Osteoblast (primary cell): Measurements from ENCODE around the gene CYB5A. TPM values are rescaled to one million over a fixed set of nuclear protein-coding genes. Genes with fewer than 3 reads are reported as not detected.

ENCODE experiments used
- DNase-seq: peaks from one replicate; pipeline ENCODE4 v3.0.0; 2011; ENCODE audit warnings: low spot score, mixed read lengths; ENCODE audit not compliant: insufficient read length; ENCODE audit errors: missing footprints
- H2AFZ ChIP-seq: 2 replicates; pipeline ENCODE4 v1.6.0; 2011; ENCODE audit warnings: mild to moderate bottlenecking, low read length
- H3K27ac ChIP-seq: 2 replicates; pipeline ENCODE4 v1.5.1; 2011; ENCODE audit warnings: mild to moderate bottlenecking, low read depth, low read length, moderate library complexity
- H3K27me3 ChIP-seq: 2 replicates; pipeline ENCODE4 v1.6.0; 2012; ENCODE audit warnings: mild to moderate bottlenecking, control low read depth, inconsistent platforms, low read length, moderate library complexity; ENCODE audit not compliant: insufficient read depth
- H3K36me3 ChIP-seq: 2 replicates; pipeline ENCODE4 v1.5.1; 2011; ENCODE audit warnings: mild to moderate bottlenecking, low read length, control low read depth, moderate library complexity; ENCODE audit not compliant: insufficient read depth
- H3K4me1 ChIP-seq: 2 replicates; pipeline ENCODE4 v1.5.1; 2011; ENCODE audit warnings: mild to moderate bottlenecking, low read length, control low read depth, moderate library complexity; ENCODE audit not compliant: insufficient read depth
- H3K4me2 ChIP-seq: 2 replicates; pipeline ENCODE4 v1.6.0; 2011; ENCODE audit warnings: mild to moderate bottlenecking, low read length; ENCODE audit not compliant: insufficient read depth
- H3K4me3 ChIP-seq: fragments of 200-600 bp; sonication (generic); 3 replicates; pipeline ENCODE4 v1.5.1; 2012; ENCODE audit warnings: mild to moderate bottlenecking, low read length, inconsistent platforms; ENCODE audit not compliant: insufficient read depth
- H3K79me2 ChIP-seq: 2 replicates; pipeline ENCODE4 v1.6.0; 2012; ENCODE audit warnings: mild to moderate bottlenecking, low read length, control low read depth, inconsistent platforms; ENCODE audit not compliant: insufficient read depth
- H3K9me3 ChIP-seq: 2 replicates; pipeline ENCODE4 v1.5.1; 2011; ENCODE audit warnings: low read depth, low read length, control low read depth
- H4K20me1 ChIP-seq: 2 replicates; pipeline ENCODE4 v1.6.0; 2012; ENCODE audit warnings: mild to moderate bottlenecking, low read length, control low read depth; ENCODE audit not compliant: insufficient read depth
- total RNA-seq: library from RNA; depleted of rRNA; stranded (reverse); fragments of >200 nt; gene quantifications from 2 replicates; pipeline ENCODE4 v1.2.3, GENCODE V29; 2012
- TF ChIP-seq, protein P1 (sequence below): IDR thresholded peaks from 2 replicates; pipeline ENCODE4 v1.5.1; 2011; ENCODE audit warnings: mild to moderate bottlenecking, low read depth, low read length, moderate library complexity; ENCODE audit errors: extremely low read depth

CYB5A gene
- total RNA-seq, 1 donor: 55.4 TPM

GRCh38 chr18:74241426-74241825 is 50.3 kb downstream of the CYB5A start:
- H3K79me2 ChIP-seq: no peaks in the 10 kb centered on the region
- H3K4me1 ChIP-seq: no peaks in the 10 kb centered on the region
- no peak overlapping the region for H3K27ac ChIP-seq
- H4K20me1 ChIP-seq: no peaks in the 10 kb centered on the region
- no peak overlapping the region for H3K4me3 ChIP-seq
- H2AFZ ChIP-seq: no peak overlapping the region
- H3K36me3 ChIP-seq: no peaks in the 10 kb centered on the region
- peaks cover 14% of the 10 kb centered on the region for H3K27me3 ChIP-seq
- no peak overlapping the region for H3K4me2 ChIP-seq
- TF ChIP-seq, protein P1, sequence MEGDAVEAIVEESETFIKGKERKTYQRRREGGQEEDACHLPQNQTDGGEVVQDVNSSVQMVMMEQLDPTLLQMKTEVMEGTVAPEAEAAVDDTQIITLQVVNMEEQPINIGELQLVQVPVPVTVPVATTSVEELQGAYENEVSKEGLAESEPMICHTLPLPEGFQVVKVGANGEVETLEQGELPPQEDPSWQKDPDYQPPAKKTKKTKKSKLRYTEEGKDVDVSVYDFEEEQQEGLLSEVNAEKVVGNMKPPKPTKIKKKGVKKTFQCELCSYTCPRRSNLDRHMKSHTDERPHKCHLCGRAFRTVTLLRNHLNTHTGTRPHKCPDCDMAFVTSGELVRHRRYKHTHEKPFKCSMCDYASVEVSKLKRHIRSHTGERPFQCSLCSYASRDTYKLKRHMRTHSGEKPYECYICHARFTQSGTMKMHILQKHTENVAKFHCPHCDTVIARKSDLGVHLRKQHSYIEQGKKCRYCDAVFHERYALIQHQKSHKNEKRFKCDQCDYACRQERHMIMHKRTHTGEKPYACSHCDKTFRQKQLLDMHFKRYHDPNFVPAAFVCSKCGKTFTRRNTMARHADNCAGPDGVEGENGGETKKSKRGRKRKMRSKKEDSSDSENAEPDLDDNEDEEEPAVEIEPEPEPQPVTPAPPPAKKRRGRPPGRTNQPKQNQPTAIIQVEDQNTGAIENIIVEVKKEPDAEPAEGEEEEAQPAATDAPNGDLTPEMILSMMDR: no peak
- no peaks in the 10 kb centered on the region for H3K9me3 ChIP-seq
- no peak for DNase-seq

- DNase-seq: no peak
- Histone ChIP-seq H3K4me3 (no peak overlapping the region), H3K27me3 (peaks cover 14% of the 10 kb centered on the region), H3K4me2 (no peak overlapping the region), H3K9me3 (no peaks in the 10 kb centered on the region), H4K20me1 (no peaks in the 10 kb centered on the region), H3K4me1 (peaks cover 5% of the 10 kb centered on the region), H3K79me2 (no peaks in the 10 kb centered on the region), H3K36me3 (no peaks in the 10 kb centered on the region), H3K27ac (no peak overlapping the region), H2AFZ (no peak overlapping the region)
- TF ChIP-seq, protein P1: no peak
These were observed 52.2 kb downstream of the CYB5A start for GRCh38 chr18:74239567-74239966.

DNA sequence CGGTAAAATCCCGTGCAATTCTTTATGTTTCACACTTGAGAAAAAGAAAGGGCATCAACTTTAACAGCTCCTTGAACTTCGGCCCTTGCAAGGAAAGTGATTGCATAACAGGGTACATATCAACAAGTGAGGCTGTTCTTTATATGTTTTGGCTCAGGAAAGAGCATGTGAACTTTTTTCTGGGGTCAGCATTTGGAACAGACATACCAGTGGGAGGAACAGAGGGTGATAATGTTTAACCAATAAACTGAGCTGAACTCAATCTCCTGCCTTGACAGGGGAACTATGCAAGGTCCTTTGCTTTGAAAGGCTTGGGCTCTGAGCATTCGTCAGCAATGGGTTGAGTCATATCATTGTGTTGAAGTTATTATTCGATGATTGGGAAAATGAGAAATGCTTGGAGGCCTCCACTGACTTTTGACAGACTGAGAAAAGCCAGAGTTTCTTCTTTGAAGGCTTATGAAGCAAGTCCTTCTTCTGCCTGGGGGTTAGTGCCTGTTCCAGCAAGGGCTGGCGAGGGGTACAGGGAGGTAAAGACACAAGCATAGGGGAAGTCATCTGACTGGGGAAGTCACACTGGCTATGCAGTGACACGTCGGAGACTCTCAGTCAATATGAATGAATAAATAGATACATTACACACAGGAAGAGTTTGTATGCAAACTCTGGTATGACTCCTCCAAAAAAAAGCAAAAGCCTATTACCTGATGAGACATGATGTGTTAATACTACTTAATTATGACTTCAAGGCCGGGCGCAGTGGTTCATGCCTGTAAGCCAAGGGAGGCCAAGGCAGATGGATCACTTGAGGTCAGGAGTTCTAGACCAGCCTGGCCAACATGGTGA is 57.2 kb downstream of the CYB5A start:
- H3K4me1 ChIP-seq: peaks cover 14% of the 10 kb centered on the region
- no peaks in the 10 kb centered on the region for H4K20me1 ChIP-seq
- H3K9me3 ChIP-seq: no peaks in the 10 kb centered on the region
- H2AFZ ChIP-seq: no peak overlapping the region
- peaks cover 9% of the 10 kb centered on the region for H3K27me3 ChIP-seq
- DNase-seq: peak; percentile 88
- no peaks in the 10 kb centered on the region for H3K36me3 ChIP-seq
- H3K4me3 ChIP-seq: no peak overlapping the region
- H3K4me2 ChIP-seq: peak overlapping the region; percentile 3
- TF ChIP-seq, protein P1: no peak
- peak overlapping the region; percentile 13 for H3K27ac ChIP-seq
- no peaks in the 10 kb centered on the region for H3K79me2 ChIP-seq

DNA sequence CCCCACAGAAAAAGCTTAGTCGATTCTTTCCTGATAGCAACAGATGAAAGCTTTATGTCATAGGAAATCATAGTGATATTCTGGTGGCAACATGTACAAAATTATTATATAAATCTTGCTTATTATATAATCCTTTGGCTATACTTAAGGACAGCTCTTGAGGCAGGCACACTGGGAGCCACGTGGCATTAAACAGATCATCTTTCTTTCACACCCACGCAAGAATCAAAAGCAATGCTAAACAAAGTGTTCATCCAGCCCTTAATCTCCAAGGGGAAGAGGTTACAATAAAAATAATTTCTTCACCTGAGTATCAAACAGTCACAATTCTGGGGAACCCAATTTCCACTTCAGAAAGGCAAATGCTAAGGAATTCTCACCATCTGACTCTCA is 57.8 kb downstream of the CYB5A start:
- Histone ChIP-seq H3K36me3 (no peaks in the 10 kb centered on the region), H3K27me3 (peaks cover 6% of the 10 kb centered on the region), H3K4me3 (no peak overlapping the region), H4K20me1 (no peaks in the 10 kb centered on the region), H3K27ac (no peak overlapping the region), H2AFZ (no peak overlapping the region), H3K4me2 (no peak overlapping the region), H3K79me2 (no peaks in the 10 kb centered on the region), H3K9me3 (no peaks in the 10 kb centered on the region), H3K4me1 (peaks cover 14% of the 10 kb centered on the region)
- DNase-seq: no peak
- TF ChIP-seq, protein P1: no peak
